ENCODE data around the gene FAM227A.

FAM227A gene

DNA sequence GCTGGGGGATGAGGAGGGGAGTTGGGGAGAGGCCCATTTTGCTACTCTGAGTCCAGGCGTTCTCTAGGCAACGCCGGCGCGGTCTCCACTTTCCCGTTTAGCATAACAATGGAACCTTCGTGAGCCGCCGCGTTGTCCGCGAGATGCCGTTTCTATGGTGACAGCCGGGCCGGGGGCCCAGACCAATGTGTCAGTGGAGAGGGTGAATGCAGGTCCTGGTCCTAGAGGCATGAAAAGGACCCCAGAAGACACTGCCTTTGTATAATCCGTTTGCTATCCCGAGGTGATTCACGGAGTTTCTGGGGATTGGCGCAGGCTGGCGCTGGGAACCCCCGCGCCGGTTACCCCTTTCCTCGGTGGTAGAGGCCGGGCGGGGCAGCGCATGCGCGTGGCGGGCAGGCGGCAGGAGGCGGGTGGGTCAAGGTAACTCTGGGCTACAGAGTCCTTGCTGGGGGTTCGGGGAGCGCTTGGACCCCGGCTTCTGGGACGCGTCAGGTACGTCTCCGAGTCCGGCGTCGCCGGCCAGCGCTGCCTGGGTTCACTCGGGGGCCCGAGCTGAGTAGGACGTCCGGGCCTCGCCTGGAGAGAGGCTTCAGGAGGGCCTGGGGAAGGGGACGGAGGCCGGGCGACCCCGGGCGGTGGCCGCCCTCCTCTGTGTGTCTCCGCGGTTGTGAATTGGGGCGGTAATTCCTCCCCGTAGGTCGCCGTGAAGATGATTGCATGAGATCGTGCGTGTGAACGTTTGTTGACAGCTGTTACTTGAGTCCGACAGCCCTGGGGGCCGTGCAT, at the start of gene FAM227A, which contains the start of gene CBY1:
Gene FAM227A, minus strand, starts transcription at position 137 of the 789 bp plus-strand sequence. CDS start 6,224 bp downstream, outside the sequence.
Gene CBY1, plus strand, starts transcription at position 383 of the 789 bp plus-strand sequence. CDS start 11,417 bp downstream, outside the sequence.
- H3K27ac Mint-ChIP-seq: peak within 1 kb of the TSS; percentile 99
- DNase-seq (ENCODE audit: low spot score in 2 of 2): peak; percentile 91 to 97
- H3K36me3 Mint-ChIP-seq: no peaks in the 10 kb centered on the region
- ATAC-seq: peak; percentile 90
- H3K9me3 Mint-ChIP-seq: no peaks in the 10 kb centered on the region
- peaks cover 7% of the 10 kb centered on the region for H3K4me1 Mint-ChIP-seq
- peak within 1 kb of the TSS; percentile 87 for H3K4me3 Mint-ChIP-seq

DNA sequence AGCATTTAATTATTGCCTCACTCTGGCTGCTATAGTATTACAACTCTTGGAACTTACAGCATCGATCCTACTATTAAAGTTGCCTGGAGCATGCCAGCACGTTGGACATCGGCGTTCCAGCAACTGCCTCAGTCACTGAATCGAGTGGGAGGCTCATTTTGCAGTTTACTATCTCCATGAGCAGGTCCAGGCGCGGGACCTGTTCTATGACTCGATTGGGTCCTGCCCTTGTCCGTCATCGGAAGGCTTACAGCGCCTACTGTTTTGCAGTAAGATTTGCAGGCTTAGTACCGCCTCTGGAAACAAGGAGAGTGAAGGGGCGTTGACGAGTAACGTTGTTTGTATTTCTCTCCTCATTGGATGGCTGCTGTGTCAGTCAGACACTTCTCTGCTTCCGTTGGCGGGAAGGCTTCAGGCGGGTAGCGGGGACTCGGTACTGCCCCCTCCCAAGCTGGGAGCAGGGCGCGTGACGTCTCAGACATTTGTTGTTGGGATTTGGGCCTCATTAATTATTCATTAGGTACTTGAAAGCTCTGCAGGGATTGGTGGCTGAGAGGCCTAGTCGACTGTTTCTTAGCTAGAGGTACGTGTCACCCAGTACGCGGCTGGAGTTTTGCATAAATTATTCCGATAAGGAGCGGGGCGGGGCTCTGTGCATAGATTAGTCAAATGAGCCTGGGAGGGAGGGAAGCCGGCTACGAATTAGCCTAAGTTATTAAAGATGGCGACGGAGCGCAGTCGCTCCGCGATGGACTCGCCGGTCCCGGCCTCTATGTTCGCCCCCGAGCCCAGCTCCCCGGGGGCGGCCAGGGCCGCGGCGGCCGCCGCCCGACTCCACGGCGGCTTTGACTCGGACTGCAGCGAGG, 49.3 kb upstream of the FAM227A start, which contains the start of gene GTPBP1:
Gene GTPBP1, plus strand, starts transcription at position 710 of the 866 bp plus-strand sequence. Its CDS starts 12 bp downstream, at position 722.
- Mint-ChIP-seq H3K27ac (peak within 1 kb of the TSS; percentile 91), H3K9me3 (no peaks in the 10 kb centered on the region), H3K4me3 (peak within 1 kb of the TSS; percentile 87), H3K4me1 (peaks cover 45% of the 10 kb centered on the region), H3K36me3 (peaks cover 50% of the 10 kb centered on the region)
- DNase-seq (ENCODE audit: low spot score in 2 of 2) (peak; percentile 90 to 97), ATAC-seq (peak; percentile 89)

DNA sequence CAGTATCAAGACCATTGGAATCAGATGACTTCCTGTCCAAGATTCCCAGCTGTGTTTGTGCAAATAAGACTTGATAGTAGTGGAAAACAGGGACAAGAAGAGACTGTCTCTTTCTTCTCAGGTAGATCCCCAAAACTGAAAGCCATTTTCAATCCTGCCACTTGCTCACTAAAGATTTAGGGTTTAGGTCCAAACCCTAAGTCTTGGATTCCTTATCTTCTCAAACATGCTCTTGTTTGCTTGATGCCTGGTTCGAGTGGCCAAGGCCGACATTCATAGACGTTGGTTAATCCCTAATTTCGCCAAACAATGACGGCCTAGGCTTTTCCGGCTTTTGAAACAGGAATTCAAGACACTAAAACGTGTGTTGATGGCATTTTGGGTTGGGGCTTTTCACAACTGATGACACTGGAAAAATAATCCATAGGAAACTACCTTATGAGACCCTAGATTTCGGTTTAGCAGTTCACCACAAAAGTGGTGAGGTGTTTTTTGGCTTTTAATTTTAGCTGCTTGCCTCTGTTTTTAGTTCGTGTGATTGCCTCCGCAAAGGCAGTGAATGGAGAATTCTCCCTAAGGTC, 48.6 kb upstream of the FAM227A start:
- ATAC-seq: no peak
- DNase-seq (ENCODE audit: low spot score in 2 of 2): no peak
- peaks cover 49% of the 10 kb centered on the region for H3K36me3 Mint-ChIP-seq
- H3K27ac Mint-ChIP-seq: peak overlapping the region; percentile 91
- H3K9me3 Mint-ChIP-seq: no peaks in the 10 kb centered on the region
- peaks cover 43% of the 10 kb centered on the region for H3K4me1 Mint-ChIP-seq
- peak overlapping the region; percentile 87 for H3K4me3 Mint-ChIP-seq

DNA sequence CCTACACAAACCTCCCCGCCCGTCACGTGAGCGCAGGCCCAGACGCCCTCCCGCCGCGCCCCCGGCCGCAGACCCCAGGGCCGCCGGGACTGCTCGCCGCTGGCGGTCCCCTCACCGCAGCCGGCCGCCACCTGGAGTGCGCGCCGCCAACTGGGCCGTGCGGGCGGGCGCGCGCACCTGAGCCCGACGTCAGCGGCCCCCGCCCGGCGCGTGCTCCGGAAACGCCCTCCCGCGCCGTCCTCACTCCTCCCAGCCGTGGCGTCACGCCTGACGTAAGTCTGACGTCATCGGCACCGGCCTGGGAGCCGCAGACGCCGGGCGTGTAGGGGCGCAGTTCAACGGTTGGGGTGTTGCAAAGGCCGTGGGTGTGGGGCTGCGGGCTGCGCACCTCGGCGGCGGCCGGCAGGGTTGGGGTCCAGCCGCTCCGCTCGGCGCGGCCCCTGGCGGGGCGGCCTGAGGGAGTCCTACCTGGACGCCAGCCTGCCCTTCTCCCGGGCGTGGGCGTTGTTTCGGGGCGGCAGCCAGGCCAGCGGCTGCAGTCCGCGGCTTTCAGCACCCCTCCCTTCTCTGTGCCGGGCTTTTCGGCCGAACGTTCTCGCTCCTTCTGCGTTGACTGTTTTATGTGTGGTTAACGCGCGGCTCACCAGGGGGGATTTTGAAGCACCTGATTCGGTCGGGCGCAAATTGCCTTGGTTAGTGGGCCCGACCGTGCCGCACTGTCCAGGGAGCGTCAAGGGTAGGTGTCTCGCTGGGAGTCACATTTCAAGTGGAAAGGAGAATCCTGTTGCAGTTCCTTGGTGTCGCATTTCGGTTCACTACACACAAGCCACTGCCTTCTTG, 44.8 kb upstream of the FAM227A start, which contains the start of gene JOSD1:
Gene JOSD1, minus strand, starts transcription at position 155 of the 840 bp plus-strand sequence. CDS start 956 bp downstream, outside the sequence.
- H3K36me3 Mint-ChIP-seq: peaks cover 55% of the 10 kb centered on the region
- ATAC-seq (peak; percentile 63), DNase-seq (ENCODE audit: low spot score in 2 of 2) (peak; percentile 99)
- H3K27ac Mint-ChIP-seq: peak within 1 kb of the TSS; percentile 91
- H3K9me3 Mint-ChIP-seq: no peaks in the 10 kb centered on the region
- peak within 1 kb of the TSS; percentile 83 for H3K4me3 Mint-ChIP-seq
- peaks cover 37% of the 10 kb centered on the region for H3K4me1 Mint-ChIP-seq

DNA sequence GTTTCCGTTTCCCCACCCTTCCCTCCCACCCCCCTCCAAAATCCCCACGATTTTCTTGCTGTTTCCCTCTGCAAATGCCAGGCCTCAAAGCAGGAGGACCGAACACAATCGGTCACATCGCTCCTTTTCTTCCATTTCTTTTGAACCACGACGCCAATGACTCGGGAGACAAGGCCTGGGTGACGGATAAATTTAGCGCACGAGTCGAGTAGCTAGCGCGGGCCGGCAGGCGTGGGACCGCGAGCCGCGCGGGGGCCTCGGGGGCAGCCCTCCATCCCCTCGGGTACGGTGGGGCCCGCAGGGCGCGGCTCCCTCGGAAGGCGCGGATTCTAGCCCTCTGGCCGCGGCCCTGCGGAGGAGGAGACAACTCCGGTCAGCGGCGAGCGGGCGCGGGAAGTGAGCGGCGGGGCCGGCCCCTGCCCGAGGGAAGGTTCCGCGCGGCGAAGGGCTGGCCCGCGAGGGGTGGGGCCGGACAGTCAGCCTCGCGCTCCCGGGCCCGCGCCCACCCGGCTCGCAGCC, 44.1 kb upstream of the FAM227A start:
- peak overlapping the region; percentile 83 for H3K4me3 Mint-ChIP-seq
- H3K9me3 Mint-ChIP-seq: no peaks in the 10 kb centered on the region

DNA sequence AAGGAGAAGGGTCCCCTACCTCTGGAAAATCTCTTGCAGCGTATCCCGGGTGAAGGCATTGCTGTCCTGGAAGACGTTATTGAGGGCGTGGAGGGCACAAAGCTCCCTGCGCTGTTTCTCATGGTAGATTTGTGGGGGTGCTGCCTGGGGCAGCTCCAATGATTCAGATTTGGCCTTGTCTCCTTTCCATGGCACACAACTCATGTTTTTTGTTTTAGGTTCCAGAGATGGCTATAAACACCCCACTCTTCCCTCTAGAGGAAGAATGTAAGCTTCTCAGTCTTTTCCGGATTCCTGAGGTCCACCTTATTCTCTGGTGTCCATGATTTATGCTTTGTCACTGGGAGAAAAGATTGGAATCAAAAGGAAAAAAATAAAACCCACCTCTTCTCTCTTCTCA, 43.6 kb upstream of the FAM227A start:
- Mint-ChIP-seq H3K27ac (peak overlapping the region; percentile 91), H3K9me3 (no peaks in the 10 kb centered on the region), H3K36me3 (peaks cover 53% of the 10 kb centered on the region), H3K4me3 (peak overlapping the region; percentile 83), H3K4me1 (peaks cover 39% of the 10 kb centered on the region)
- DNase-seq (ENCODE audit: low spot score in 2 of 2): no peak
- ATAC-seq: no peak

More for the DNA sequence above, 44.1 kb upstream of the FAM227A start:
- Mint-ChIP-seq H3K4me1 (peaks cover 38% of the 10 kb centered on the region), H3K27ac (peak overlapping the region; percentile 91), H3K36me3 (peaks cover 52% of the 10 kb centered on the region)
- ATAC-seq (peak; percentile 35), DNase-seq (ENCODE audit: low spot score in 2 of 2) (no peak)

DNA sequence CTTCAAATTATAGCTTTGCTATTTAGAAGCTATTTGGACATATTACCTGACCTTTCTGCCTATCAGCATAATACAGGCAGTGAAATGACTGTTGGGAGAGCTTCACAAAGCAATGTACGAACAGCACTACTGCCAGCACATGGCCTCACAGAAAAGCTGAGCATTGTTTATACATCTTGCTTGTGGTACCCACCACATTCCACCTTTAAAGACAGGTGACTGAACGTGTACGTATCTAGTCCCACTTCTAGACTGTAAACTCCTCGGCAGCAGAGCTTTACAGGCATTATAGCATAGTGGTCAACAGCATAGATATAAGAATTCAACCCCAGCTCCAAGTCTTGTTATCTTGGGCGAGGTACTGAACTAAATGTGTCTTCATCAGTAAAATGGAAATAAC, 43.0 kb upstream of the FAM227A start:
- DNase-seq (ENCODE audit: low spot score in 2 of 2): no peak
- no peak for ATAC-seq
- H3K4me1 Mint-ChIP-seq: peaks cover 41% of the 10 kb centered on the region
- H3K27ac Mint-ChIP-seq: peak overlapping the region; percentile 91
- H3K36me3 Mint-ChIP-seq: peaks cover 60% of the 10 kb centered on the region
- peak overlapping the region; percentile 83 for H3K4me3 Mint-ChIP-seq
- H3K9me3 Mint-ChIP-seq: no peaks in the 10 kb centered on the region

DNA sequence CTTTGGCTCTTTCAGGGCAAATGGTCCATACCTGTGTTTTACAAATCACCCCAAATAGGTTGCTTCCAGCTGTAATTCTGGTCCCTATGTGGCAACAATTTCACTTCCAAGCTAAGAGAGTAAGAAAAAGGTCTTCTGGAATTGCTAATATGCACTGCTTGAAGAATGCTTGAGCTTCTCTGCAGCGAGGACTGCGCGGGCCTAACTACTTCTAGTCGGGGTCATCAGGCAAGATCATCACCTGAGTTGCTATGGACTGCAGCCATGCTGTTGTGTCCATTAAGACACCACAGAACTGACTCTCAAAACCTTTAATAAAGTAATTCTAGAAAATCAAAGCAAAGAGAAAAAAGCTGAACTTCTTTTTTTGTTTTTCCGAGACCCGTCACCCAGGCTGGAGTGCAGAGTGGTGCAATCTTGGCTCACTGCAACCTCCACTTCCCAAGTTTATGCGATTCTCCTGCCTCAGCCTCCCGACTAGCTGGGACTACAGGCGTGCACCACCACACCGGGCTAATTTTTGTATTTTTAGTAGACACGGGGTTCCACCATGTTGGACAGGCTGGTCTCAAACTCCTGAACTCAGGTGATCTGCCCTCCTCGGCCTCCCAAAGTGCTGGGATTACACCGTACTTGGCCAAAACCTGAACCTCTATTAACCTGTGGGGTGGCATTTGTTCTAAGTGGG, 42.4 kb upstream of the FAM227A start:
- H3K9me3 Mint-ChIP-seq: no peaks in the 10 kb centered on the region
- peak overlapping the region; percentile 91 for H3K27ac Mint-ChIP-seq
- DNase-seq (ENCODE audit: low spot score in 2 of 2) (no peak), ATAC-seq (no peak)
- peak overlapping the region; percentile 83 for H3K4me3 Mint-ChIP-seq
- peaks cover 45% of the 10 kb centered on the region for H3K4me1 Mint-ChIP-seq
- H3K36me3 Mint-ChIP-seq: peaks cover 65% of the 10 kb centered on the region

DNA sequence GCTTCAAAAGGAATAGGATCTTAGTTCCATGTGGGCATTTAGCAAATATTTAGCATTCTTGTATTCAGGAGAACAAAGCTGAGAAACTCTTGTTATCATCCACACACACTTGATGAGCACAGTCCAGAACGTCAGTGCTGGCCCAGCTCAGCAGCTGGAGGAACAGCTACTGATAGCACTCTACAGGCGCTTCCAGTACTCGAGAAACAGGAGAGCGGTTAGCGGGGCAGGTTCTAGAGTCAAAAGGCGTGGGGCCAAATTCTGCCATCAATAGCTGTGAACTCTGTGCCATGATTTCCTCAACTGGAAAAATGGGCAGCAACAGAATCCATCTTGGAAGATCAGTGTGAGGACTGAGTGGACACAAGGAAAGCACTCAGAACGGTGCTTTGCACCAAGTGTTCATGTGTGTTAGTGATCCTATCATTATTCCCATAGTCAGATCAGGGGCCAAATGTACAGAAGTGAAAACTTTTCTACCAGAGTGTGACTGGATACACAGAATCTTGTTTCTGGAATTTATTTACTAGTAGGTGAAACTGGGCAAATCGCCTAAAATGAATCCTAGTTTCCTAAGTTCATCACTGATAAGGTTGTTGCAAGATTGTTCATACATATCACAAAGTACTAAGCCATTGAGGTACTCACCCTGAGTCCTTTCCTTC, 41.4 kb upstream of the FAM227A start:
- Mint-ChIP-seq H3K4me1 (peaks cover 52% of the 10 kb centered on the region), H3K4me3 (peak overlapping the region; percentile 83), H3K27ac (peak overlapping the region; percentile 23), H3K9me3 (no peaks in the 10 kb centered on the region), H3K36me3 (peaks cover 75% of the 10 kb centered on the region)
- no peak for ATAC-seq
- no peak for DNase-seq (ENCODE audit: low spot score in 2 of 2)

DNA sequence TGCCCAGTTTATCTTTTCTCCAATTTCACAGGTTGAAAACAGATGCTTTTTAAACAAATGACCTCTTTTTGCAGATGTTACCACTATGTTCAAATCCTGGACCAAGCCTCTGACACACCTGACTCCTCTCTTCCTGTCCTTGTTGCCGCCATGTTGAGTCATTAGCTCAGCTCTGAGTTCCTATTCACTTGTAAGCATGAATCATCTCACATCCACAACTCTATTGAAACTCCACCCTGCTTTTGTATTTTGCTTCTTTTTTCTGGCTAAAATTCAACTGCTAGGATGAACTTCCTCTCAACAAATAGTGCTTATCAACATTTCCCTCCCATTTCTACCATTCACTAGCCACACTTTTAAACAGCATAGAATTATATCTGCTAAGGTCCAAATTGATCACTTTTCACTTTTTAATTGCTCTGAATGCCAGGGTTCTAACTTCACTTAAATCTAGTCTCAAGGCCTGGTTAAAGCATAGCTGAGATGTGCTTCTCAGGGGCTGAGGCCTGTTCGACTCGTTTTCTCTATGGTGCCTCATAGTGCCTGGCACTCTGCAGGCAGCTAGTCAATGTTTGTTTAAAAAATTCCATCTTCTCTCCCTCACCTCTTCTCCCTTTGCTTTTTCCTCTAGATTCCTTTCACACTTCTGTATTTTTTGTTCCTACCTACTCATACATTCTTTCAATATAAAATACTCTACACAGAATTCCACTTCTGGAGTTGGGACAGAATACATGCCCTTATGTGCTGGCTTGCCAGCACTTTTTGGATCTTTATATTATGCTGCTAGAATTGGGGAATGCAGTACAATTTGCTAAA, 40.6 kb upstream of the FAM227A start:
- H3K36me3 Mint-ChIP-seq: peaks cover 82% of the 10 kb centered on the region
- DNase-seq (ENCODE audit: low spot score in 2 of 2): no peak
- peaks cover 52% of the 10 kb centered on the region for H3K4me1 Mint-ChIP-seq
- peak; percentile 71 for ATAC-seq
- H3K4me3 Mint-ChIP-seq: peak overlapping the region; percentile 83
- H3K27ac Mint-ChIP-seq: peak overlapping the region; percentile 23
- no peaks in the 10 kb centered on the region for H3K9me3 Mint-ChIP-seq

DNA sequence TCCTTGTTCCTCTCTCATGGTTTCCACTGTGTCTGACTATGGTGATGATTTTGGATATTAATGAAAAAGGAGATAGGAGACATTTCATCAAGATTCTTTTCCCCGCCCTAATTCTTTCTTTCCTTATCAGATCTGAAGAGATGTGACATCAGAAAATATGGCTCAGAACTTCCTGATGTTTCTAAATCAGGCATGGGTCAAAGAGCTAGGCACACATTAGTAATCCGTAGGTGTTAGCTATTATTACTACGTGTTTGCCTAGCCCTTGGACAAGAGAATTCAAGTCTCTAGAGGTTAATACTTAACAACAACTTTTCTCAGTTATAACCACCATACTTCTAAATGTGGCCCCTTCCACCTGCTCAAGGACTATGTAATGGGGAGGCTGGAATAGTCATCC, 38.7 kb upstream of the FAM227A start:
- DNase-seq (ENCODE audit: low spot score in 2 of 2): no peak
- peak overlapping the region; percentile 50 for H3K27ac Mint-ChIP-seq
- H3K36me3 Mint-ChIP-seq: peaks cover 87% of the 10 kb centered on the region
- H3K4me3 Mint-ChIP-seq: no peak overlapping the region
- no peaks in the 10 kb centered on the region for H3K9me3 Mint-ChIP-seq
- peaks cover 46% of the 10 kb centered on the region for H3K4me1 Mint-ChIP-seq
- no peak for ATAC-seq

DNA sequence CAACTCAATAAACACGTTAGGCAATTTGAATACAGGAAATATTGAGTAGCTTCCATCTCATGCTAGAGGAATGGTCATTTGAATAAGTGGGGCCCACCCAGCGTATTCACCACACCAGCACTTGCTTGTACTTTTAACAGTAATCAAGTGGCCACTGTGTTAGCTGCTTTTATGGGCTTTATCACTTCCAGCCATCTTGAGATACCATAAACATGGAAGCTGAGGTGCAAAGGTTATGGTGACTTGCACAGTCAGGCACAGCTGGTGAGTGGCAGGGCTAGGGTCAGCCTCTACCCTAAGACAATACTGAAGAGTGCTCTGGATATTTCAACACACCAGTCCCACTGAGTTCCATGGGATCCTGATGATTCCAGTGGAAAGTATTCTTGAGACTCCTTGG, 37.9 kb upstream of the FAM227A start:
- no peak for DNase-seq (ENCODE audit: low spot score in 2 of 2)
- Mint-ChIP-seq H3K4me3 (no peak overlapping the region), H3K4me1 (peaks cover 46% of the 10 kb centered on the region), H3K9me3 (no peaks in the 10 kb centered on the region), H3K27ac (peak overlapping the region; percentile 1), H3K36me3 (peaks cover 89% of the 10 kb centered on the region)
- ATAC-seq: no peak

Measured in stimulated activated effector memory CD8-positive, alpha-beta T cell treated with anti-CD3 and anti-CD28 coated beads, Interleukin-12 subunit alpha, Interleukin-12 subunit beta, amount 100 ng/mL, for 72 hours (primary cell).